GM12864 (cell line): ENCODE results near the gene BHLHE40.
"Not testable (repeated sequence)": the region's sequence is repeated elsewhere in the genome, so short reads cannot be mapped to it uniquely, and the experiment has no call there.

ENCODE experiments used
- DNase-seq: peaks from one replicate; pipeline ENCODE4 v3.0.0-alpha.2; 2011; ENCODE audit warnings: low read depth
- H3K4me3 ChIP-seq: 2 replicates; pipeline ENCODE4 v1.5.1; 2011; ENCODE audit warnings: mild to moderate bottlenecking, low read depth, low read length, control low read depth
- TF ChIP-seq, protein P1 (sequence below): IDR thresholded peaks from 2 replicates; pipeline ENCODE4 v1.5.1; 2011; ENCODE audit warnings: low read depth, mild to moderate bottlenecking, moderate library complexity, low read length, control low read depth, inconsistent platforms; ENCODE audit errors: missing control alignments

The BHLHE40 gene

DNA sequence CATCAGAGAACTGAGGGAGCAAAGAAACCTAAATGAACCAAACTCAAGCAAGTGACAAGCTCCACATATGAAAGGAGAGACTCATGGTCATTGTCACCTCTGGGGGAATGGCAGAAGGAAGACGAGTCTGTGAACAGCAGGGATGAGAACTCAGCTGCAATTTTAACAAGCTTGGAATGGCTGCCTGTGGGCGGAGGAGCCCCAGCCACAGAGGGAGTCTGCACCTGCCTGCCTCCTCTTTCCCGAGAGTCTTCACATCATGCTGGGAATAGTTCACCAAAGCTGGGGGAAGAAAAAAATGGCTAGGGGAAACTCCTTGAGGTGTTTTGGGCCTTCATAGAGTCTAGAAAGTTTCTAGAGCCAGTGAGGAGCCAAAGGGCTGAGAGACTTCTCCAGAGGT, 21.3 kb upstream of the BHLHE40 start:
- H3K4me3 ChIP-seq: no peak overlapping the region
- TF ChIP-seq, protein P1, sequence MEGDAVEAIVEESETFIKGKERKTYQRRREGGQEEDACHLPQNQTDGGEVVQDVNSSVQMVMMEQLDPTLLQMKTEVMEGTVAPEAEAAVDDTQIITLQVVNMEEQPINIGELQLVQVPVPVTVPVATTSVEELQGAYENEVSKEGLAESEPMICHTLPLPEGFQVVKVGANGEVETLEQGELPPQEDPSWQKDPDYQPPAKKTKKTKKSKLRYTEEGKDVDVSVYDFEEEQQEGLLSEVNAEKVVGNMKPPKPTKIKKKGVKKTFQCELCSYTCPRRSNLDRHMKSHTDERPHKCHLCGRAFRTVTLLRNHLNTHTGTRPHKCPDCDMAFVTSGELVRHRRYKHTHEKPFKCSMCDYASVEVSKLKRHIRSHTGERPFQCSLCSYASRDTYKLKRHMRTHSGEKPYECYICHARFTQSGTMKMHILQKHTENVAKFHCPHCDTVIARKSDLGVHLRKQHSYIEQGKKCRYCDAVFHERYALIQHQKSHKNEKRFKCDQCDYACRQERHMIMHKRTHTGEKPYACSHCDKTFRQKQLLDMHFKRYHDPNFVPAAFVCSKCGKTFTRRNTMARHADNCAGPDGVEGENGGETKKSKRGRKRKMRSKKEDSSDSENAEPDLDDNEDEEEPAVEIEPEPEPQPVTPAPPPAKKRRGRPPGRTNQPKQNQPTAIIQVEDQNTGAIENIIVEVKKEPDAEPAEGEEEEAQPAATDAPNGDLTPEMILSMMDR: no peak
- no peak for DNase-seq

DNA sequence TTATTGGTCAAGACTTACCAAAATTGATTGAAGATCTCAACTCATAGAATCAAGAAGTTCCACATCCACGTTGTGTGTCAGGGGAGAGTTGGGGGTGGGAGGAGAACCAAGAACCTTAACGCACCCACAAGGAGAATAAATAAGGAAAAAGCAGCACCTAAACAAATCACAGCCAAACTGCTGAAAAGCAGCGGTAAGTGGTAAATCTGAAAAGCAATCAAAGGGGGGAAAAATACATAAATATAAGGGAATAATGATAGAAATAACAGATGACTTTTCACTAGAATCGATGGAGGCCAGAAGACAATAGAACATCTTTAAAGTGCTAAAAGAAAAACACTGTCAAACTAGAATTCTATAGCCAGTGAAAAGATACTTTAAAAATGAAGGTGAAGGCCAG, 20.1 kb upstream of the BHLHE40 start:
- no peak overlapping the region for H3K4me3 ChIP-seq
- no peak for DNase-seq
- TF ChIP-seq, protein P1: no peak

- not testable (repeated sequence) for DNase-seq, H3K4me3 ChIP-seq
These were observed 17.4 kb upstream of the BHLHE40 start for GRCh38 chr3:4961865-4962264.

DNA sequence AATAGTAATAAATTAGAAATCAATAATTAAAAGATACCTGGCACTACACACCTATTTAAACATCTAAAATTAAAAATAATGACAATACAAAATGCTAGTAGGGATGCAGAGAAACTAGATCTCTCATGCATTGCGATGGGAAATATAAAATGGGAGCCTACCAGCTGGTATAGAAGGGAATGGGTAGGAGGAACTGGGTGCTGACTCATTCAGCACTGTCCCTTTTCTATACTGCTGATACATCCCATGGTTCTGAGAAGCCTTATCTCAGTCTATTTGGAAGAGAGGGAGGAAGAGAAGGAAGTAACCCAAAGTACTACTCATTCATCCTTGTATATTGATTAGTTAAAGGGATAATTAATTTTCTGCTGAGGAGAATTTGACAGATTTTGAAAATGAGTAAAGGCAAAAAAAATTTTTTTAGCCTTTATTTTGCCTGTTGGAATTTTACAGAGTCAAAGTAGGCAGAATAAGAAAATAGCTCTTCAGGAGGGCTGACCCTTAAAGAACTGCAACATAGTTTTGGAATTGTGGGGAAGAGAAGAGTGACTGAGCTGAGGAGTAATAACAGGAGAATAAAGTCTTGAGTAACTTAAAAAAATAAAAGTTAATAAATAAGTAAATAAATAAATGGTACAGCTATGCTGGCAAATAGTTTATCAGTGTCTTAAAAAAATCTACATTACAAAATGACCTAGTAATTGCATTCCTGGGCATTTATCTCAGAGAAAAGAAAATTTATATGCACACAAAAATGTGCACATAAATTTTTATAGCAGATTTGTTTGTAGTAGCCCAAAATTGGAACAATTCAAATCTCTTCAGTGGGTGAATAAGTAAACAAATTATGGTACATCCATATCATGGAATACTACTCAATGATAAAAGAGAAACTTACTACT, 15.3 kb upstream of the BHLHE40 start:
- TF ChIP-seq, protein P1: no peak
- no peak for DNase-seq
- H3K4me3 ChIP-seq: no peak overlapping the region

GRCh38 chr3:4966006-4966405, 13.2 kb upstream of the BHLHE40 start:
- not testable (repeated sequence) for H3K4me3 ChIP-seq, DNase-seq

- H3K4me3 ChIP-seq, DNase-seq: not testable (repeated sequence)
These were observed 11.6 kb upstream of the BHLHE40 start for GRCh38 chr3:4967683-4968082.

DNA sequence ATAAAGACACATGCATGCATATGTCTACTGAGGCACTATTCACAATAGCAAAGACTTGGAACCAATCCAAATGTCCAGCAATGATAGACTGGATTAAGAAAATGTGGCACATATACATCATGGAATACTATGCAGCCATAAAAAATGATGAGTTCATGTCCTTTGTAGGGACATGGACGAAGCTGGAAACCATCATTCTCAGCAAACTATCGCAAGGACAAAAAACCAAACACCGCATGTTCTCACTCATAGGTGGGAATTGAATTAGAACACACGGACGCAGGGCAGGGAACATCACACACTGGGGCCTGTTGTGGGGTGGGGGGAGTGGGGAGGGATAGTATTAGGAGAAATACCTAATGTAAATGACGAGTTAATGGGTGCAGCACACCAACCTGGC, 7.8 kb upstream of the BHLHE40 start:
- H3K4me3 ChIP-seq, DNase-seq: not testable (repeated sequence)

GRCh38 chr3:4971838-4972237, 7.4 kb upstream of the BHLHE40 start:
- no peak overlapping the region for H3K4me3 ChIP-seq
- DNase-seq: no peak
- TF ChIP-seq, protein P1: no peak
